Epithelial cell of prostate (primary cell): ENCODE data around the gene HOXC11.

ENCODE experiments used
- DNase-seq: peaks from one replicate; pipeline ENCODE4 v3.0.0-alpha.2; 2011; ENCODE audit warnings: low read depth, low spot score
- H3K27ac ChIP-seq: fragments of 450-650 bp; 2 replicates; pipeline ENCODE4 v1.5.1; 2017; ENCODE audit warnings: mild to moderate bottlenecking

Gene HOXC11

DNA sequence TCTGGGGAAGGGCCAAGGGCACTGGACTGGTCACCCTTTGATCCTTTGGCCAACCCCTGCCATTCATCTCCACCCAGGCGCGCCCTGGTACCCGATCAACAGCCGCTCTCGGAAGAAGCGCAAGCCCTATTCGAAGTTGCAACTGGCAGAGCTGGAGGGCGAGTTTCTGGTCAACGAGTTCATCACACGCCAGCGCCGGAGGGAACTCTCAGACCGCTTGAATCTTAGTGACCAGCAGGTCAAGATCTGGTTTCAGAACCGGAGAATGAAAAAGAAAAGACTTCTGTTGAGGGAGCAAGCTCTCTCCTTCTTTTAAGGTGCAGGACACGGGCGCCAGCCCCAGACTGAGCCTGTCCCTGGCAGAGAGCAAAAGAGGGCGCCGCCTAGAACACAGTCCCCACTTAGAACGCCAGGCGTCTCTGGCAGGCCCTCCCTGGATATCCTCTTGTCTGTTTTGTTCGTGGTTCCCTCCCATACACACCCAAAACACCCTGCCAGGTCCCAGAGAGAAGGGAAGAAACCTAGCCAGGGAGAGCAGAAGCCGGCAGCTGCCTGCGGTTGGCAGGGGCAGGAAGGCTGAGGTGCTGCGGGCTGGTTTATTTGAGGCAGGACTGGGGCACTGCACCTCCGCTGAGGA is 16.6 kb upstream of the HOXC11 start:
- no peak for DNase-seq
- no peak overlapping the region for H3K27ac ChIP-seq

DNA sequence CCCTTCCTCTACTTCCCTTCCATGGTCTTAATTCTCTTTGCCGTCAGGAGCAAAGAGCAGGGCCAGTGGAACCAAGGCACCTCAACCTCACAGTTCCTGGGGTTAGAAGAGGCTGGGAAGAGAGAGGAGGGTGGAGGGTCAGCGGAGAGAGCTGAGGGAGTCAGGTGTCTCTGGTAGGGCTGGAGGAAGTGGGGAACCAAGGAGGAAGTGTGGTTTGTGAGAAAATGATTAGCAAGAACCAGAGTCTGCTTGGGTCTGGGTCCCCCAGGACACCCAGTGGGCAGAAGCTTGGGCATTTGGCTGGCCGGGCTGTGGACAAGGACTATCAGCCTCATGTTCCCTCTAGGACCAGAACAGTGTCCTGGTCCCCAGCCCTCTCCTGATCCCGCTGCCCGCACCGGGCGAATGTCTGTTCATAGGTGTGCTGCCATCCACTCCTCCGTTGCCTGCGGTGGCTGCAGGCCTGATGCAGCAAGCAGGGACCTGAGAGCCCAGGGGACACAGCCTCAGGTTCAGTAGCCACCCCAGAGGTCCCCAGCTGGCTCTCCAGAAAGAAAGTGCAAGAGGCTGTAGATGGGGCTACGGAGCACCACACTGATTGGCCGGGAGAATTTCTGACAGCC is 15.9 kb upstream of the HOXC11 start:
- H3K27ac ChIP-seq = no peak overlapping the region
- DNase-seq = no peak

DNA sequence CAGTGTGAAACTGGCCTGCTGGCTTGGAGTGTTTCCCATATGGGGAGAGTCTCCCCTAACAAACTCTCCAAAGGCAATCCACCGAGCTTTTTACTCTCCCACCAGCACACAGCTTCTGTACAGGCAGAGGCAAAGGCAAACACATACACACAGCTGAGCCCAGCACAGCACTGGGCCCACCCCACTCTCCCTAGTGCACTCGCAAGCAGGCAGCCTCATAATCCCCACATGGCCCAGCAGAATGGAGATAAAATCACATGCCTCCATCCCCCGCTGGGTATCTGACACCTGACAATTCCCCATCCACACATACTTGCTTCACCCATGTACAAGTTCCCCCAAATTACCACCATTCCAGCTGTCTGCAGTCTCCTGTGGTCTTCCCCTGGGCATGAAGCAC is 14.8 kb upstream of the HOXC11 start:
- H3K27ac ChIP-seq = no peak overlapping the region

DNA sequence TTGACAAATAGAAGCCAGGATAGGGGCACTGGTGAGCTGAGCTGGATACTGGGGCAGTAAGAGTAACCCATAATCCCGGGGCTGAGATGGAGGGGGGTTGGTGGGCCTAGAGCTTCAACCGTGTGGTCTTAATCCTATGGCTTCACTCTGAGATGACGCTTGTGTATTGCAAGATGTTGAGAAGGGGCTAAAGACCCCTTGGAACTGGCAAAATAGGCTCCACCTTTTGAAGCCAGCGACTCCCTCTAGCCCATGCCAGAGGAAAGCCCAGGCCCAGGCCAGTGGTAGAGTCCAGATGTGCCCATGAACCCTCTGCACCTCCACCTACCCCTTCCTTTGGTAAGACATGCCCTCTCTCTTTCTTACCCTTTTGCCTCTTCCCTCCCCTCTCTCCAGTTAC is 13.6 kb upstream of the HOXC11 start:
- H3K27ac ChIP-seq = no peak overlapping the region
- DNase-seq = no peak

More for the DNA sequence above, 14.8 kb upstream of the HOXC11 start:
- no peak for DNase-seq

DNA sequence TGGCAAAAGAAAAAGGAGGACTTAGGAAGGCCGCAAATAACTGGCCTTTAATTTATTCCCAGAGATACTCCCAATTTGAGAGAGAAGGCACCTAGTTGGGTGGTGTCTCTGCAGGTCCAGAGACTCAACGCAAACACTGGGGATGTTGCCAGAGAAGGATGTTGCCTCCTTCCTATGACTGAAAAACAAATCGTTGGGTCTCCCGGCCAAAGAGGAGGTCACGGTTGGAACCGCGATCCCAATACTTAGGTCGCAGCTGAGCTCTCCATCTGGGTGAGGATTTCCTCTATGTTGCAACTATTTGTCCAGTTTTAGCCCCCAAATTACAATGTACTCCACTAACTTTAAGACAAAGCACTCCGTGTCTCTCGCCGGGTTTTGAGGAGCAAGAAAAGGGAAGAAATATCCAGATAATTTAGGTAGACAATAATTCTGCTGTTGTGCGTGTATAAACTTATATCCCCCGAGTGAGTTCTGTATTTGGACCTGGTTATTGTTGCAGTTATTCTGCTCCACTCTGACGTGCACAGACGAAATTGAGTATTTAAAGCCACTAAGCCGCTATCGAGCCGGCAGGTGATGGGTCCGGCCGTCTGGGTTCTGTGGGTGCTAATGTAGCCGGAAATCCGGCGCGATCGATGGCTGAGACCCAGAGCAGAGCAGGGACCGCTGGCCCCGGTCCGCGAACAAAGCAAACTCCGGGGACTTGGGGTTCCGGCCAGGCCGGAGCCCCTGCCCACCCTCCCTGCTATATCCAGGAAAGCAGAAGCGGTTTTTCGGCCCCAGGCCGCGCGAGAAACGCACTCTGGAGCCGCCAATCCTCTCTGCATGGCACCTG is 12.5 kb upstream of the HOXC11 start:
- no peak overlapping the region for H3K27ac ChIP-seq
- DNase-seq = no peak

DNA sequence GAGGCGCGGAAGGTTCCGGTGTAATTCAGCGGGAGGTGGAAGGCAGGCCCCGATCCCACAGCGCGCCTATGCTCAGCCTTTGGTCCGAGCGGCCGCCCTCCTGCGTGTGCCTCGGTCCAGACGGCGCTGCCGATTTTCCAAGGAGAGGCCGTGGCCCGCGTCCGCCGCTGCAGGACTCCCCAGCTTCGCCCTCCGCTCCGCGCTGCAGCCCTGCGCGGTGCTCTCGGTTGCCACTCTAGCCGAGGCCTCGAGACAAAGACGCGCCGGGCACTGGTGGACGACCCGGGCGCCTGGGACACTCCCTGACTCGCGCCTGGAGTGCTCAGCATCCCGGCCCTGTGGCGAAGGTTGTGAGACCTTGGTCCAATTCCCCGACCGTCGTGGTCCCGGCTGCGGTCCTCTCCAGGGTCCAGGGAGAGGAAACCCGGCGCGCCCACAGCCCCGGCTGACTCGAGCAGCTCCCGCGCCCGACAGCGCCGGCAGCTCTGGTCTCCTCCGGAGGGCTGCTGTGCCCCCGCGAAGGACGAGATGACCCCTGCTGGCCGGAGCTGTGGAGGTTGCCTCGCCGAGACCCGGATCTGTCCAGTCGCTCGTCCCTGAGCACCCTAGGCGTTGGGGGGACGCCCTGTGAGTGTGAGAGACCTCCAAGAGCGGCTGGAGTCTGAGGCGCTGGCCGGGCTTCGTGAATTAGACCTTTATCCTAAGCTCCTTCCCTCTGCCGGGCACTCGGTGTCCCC is 11.7 kb upstream of the HOXC11 start:
- H3K27ac ChIP-seq = no peak overlapping the region
- DNase-seq = no peak

DNA sequence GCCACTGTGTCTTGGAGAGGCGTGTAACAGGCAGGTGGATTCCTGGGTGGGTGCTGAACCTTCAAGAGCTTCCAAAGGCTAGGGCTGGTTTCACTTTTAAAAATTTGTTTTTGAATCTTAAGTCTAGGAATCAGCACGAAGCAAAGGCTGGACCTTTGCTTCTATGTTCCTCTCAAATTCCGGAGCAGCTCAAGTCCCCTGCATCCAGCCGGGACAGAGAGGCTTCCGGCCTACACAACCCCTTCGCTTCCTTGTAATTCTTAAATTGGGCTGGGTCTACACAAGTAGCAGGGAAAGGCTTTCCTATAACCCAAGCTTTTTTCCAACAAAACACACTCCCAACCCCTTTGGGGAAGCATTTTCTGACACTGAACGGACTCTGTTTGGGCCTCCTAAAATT is 9.9 kb upstream of the HOXC11 start:
- DNase-seq = no peak
- H3K27ac ChIP-seq = no peak overlapping the region

DNA sequence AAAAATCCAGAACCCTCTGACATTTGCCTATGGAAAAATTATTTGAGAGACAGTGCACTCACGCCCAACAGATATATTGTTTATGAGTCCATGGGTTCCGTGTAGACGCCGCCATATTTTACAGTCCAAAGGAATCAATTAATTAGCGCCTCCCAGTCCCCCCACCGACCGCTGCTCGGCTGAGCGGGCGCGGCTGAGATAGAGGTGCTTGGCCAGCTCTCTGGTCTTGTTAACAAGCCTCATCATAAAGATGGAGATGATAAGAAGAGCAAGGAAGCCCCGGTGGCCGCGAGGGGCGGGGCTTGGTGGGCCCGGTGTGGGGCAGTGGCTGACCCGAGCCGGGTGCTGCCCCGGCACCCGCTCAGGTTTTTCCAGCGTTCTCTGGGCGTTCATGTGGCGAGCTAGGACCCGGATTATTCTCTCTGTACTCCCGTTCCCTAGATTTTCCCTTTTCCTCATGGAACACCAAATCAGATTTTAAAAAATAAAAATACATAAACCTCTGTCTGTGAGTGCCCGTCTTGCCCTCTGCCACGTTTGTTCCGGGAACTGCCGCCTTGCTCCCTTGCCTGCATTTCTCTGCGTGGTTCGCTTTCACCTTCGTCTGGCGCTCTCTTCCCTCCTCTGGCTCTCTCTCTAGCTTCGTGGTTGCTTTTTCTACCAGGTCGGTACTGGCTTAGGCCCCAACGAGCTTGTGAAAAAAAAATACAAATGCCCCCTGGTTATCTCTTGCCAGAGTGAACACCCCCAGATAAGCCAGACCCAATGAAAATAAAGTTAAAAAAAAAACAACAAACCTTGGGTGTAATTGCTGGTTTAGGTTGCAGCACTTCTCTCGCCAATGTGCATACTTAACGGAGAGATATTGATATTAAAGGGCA is 9.3 kb upstream of the HOXC11 start:
- DNase-seq = no peak
- H3K27ac ChIP-seq = no peak overlapping the region

DNA sequence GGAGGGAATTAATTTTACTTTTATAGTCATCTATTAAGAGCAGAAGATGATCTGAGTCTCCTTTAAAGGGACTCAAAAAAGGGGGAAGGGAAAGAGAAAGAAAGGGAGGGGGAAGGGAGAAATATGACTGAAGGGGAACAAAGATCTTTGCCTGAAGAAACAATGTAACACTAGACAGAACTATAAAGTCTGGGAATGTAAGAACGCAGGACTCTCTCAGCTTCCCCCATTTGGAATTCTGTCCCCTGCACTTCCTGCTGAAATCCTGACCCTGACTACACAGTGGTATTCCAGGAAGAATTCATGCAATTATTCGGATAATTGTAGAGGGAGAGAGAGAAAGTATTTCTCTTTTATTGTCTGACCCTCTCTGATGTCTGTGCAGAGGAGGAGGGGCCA is 8.6 kb upstream of the HOXC11 start:
- H3K27ac ChIP-seq = no peak overlapping the region
- no peak for DNase-seq

DNA sequence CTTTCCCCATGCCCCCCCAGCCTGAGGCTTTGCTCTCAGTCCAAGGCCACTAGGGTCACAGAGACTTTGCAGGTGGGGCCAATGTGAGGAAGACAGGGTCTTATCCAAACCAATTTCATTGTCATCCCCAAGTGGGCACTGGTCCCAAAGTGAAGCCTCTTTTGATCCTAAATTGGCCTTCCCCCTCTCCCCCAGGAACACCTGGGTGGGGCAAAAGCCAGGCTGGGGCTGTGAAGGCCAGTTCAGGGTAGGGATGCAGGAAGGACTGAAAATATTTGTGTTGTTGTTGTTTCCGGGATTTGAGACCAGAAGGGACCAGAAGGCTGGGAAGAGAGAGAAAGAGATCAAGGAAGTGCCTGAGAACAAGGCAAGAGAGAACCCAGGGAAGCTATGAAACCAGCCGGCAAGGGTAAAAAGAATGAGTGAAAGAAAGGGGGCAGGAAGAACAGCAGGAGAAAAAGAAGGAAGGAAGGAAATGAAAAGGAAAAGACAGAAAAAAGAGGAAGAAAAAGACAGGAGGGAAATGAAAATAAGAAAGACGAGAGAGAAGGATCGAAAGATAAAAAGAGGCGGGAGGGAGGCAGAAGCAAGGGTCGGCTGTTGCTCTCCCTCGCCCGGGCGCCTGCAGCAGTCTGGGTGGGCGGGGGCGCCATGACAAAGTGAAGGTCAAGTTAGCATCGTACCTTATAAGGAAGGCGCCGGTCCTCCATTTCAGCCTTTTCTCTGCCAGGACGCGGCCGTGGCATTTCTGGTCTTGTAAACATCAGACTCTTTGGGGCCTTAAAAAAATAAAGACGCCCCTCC is 7.4 kb upstream of the HOXC11 start:
- no peak overlapping the region for H3K27ac ChIP-seq
- DNase-seq = no peak

DNA sequence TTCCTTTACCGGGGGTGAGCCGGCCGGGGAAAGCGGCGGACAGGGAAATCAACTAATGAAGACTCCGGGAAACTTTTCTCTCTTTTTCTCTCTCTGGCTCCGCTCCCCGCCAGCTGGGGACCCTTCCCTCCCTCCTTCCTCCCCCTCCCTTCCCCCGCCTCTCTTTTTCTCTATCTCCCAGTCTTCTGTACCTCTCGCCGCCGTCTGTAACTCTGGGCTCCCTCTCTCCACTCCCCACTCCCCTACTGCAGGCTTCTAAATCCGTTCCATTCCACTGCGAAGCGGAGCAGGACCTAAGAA is 6.9 kb upstream of the HOXC11 start:
- H3K27ac ChIP-seq = no peak overlapping the region
- DNase-seq = no peak

DNA sequence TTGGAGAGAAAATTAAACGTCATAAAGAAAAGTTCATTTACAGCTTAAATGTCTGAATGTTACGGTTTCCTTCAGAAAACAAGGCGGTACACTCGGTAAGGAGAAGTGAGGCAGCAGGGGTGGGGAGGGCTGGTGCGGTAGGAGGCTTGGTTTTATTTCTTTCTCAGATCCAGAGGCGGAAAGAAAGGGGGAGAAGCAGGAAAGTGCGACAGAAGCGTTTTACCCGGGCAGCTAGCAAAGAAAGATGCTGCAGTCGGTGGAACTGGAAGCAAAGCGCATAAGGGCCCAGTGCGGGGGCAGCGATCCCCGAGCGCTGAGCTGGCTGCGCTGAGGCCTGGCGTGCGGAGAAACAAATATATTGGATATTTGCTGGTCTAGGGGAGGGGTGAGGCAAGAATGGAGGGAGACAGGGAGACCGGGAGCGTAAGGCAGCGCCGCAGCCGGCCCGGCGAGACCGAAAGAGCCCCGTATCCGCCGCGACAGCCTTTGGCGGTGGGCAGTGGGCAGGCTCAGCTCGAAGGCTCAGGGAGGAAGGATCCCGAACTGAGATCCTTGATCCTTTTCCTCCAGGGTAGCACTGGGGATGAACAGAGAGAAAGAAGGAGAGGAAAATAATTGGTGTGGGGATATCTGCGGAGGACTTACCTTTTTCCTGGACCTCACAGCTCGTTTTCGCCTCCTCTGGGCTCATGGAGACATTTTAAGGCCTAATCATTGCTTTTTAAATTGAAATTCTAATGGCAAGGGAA is 6.4 kb upstream of the HOXC11 start:
- H3K27ac ChIP-seq = no peak overlapping the region
- DNase-seq = no peak

DNA sequence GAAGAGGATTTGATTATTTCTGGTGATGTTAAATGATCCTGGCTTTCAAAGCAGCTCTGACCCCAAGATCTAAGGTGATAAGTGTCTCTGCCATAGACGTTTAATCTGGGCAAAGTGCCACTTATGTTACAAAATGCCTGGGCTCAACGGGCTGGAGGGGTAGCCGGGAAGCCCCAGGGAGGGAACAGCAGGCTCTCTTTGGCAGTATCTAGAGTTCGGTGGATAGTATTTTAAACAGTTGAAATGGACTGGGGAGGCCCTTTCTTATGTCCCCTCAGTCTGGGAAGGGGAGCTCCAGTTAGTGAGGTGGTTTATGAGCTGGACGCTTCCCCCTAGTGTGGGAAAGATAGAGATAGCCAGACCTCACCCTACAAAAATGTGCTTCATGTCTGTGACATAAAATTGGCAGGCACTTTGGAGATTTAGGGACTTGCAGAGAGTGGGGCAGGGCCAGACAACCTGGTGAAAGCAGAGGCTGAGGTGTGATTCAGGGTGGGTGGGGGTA is 5.5 kb upstream of the HOXC11 start:
- H3K27ac ChIP-seq = no peak overlapping the region
- no peak for DNase-seq

DNA sequence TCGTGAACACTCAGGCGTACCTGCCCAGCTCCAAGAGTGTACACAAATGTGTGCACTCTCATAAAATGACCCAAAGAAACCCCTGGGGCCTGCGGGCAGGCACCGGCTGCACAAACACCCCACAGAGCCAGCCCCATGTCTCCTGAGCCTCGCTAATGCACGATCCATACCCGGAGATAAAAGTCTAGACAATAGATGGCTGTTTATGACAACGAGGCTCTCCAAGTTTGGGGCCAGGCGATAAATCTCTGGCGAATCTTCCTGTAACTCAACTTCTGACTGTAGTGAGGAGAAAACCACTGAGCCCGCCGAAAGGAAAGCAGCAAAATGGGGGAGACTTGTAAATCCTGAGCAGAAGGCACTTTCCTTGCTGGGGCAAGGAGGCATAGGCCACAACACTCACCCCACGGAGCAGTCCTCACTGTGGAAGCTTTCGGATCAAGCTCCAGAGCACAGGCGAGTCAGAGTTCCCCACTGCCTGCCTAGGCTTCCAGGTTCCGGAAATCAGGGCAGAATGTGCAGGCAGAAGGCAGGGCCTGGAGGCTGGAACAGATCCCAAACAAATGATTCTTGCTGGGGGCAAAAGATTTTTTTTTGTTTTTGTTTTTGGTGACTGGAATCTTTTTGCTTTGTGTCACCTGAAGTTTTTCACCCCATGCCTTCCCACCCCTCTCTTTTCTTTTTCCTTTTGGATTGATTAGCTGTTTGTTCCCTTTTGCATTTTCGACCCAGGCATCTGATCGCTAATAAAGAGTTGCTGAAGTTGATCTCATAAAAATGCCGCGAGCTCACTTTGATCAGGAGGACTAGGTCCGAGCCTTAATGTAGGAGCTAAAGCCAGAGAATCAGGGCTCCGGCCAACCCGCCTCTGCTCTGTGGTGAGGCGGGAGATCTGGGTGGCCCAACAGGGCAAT is 4.5 kb upstream of the HOXC11 start:
- H3K27ac ChIP-seq = no peak overlapping the region
- DNase-seq = no peak

DNA sequence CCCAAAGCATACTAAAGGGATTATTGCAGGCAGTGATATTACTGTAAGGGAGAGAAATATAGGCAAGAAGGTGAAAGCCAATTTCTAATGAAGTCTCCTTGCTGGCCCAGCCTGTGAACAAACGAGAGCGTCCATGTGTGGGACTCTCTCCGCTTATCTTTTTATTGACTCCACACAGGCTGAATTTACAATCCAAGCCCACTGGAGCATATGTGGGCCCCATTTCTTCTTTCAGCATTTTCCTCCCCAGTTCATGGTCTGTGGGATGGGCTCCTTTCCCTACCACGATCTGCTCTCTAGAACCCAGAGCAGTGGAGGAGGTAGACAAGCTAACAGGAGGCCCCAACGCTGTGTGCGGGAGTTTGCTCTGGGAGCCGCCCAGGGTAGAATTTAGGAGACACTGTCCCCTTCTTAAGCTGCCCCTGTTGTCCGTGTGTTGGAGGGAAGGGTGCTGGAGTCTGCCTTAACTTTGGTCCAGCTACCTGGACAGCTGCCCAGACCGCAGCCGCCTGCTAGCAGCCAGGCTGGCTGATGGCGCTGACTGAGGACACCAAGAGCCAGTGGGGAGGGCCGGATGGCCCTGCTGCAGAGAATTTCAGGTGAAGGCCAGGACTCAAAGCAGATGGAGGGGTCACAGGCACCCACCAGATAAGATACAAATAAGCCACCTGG is 3.2 kb upstream of the HOXC11 start:
- DNase-seq = no peak

DNA sequence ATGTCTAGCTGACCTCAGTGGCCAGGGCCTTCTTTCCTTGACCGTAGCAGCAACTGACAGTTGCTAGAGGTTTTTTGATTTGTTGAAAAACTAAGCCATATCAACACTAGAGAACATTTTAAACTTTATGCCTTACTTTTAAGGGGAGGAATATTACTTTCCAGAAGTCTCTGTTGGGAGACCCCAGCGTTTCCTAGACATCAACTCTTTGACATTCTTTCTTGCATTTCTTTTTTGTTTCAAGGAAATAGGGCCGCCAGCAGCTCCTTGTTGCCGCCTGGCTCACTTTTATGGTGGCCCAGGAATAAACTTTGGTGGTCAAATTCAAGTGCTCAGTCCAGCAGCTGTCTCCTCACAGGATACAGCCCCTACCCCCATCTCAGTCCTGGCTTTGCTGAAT is 2.5 kb upstream of the HOXC11 start:
- no peak for DNase-seq
- no peak overlapping the region for H3K27ac ChIP-seq

More for the DNA sequence above, 3.2 kb upstream of the HOXC11 start:
- H3K27ac ChIP-seq = no peak overlapping the region

DNA sequence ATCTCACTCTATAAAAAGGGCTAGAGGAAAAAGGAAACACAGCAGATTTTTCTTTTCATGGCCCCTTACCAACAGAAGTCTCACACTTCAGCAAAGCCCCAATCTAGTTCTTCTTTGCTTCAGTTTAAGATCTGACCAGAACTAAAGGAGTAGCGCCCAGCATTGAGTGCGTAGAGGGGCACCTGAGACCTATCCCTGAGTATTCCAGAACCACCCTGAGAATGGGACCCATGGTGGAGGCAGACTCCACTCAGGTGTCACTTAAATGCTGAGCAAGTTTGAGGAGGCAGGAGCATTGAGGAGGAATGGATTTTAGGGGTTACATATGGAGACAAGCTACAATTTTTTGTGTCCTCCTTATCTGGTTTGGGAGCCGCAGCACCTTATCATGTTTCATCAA is 1.8 kb upstream of the HOXC11 start:
- H3K27ac ChIP-seq = no peak overlapping the region
- DNase-seq = no peak
